Adrenal gland (tissue), 12 donors: ENCODE data around the gene VWF. TPM values are rescaled to one million over a fixed set of nuclear protein-coding genes. Genes with fewer than 3 reads are reported as not detected.
"Not testable (repeated sequence)": the region's sequence is repeated elsewhere in the genome, so short reads cannot be mapped to it uniquely, and the experiment has no call there.

ENCODE experiments used
- DNase-seq, 7 donors: peaks; one replicate each; pipeline ENCODE4 v3.0.0-alpha.2; 2019 to 2020
- H3K27ac ChIP-seq, 5 donors: fragments of 200-600 bp; sonication (generic) in 4 of 5; 1 replicate in 3 of 5; 2 replicates in 2 of 5; pipeline versions ENCODE4 v1.5.1 to v1.8.0; 2016 to 2020; ENCODE audit warnings: mild to moderate bottlenecking in 1 of 5
- H3K27me3 ChIP-seq: fragments of 200-600 bp; 2 replicates; pipeline ENCODE4 v1.8.0; 2021
- H3K36me3 ChIP-seq, 2 donors: fragments of 200-600 bp; replicated peaks in 1 of 2; 1 replicate in 1 of 2; 2 replicates in 1 of 2; pipeline versions ENCODE4 v1.5.1 to v1.8.0; 2018 to 2022
- H3K4me1 ChIP-seq, 2 donors: fragments of 200-600 bp; replicated peaks in 1 of 2; 1 replicate in 1 of 2; 2 replicates in 1 of 2; pipeline versions ENCODE4 v1.5.1 to v1.8.0; 2018 to 2021
- H3K4me3 ChIP-seq, 4 donors: fragments of 200-600 bp; sonication (generic) in 3 of 4; one replicate each; pipeline ENCODE4 v1.5.1; 2016 to 2018
- H3K9me3 ChIP-seq, 3 donors: fragments of 200-600 bp; sonication (generic) in 1 of 3; replicated peaks in 1 of 3; 1 replicate in 2 of 3; 2 replicates in 1 of 3; pipeline versions ENCODE4 v1.5.1 to v1.8.0; 2016 to 2021
- POLR2A ChIP-seq, 2 donors: fragments of 450-650 bp; IDR thresholded peaks; one replicate each; pipeline ENCODE4 v1.6.1; 2017; ENCODE audit warnings: antibody characterized with exemption in 2 of 2, mild to moderate bottlenecking in 2 of 2, moderate library complexity in 1 of 2
- WGBS, 4 donors: extraction: QIAGEN DNeasy Blood & Tissue Kit in 2 of 4; methylation state at CpG; one replicate each; pipeline versions ENCODE4 v1.1.5 to v1.1.7; 2013 to 2017; 5-methylcytosine and 5-hydroxymethylcytosine counted together
- intact Hi-C, 2 donors: fragments of 100-400 bp; cut with DNase I; formaldehyde crosslinking; loops; one replicate each; pipeline versions ENCODE4 v1.14.1 to v1.15.0; 2022 to 2023
- polyA plus RNA-seq, 3 donors: library from polyadenylated mRNA; stranded (reverse); fragments of 200-250 nt in 2 of 3; fragments of 350-450 nt in 1 of 3; fragmentation: Illumina TruSeq in 1 of 3; extraction: RNeasy Lipid Tissue Mini Kit (QIAGEN cat#74804) in 1 of 3; gene quantifications; one replicate each; pipeline ENCODE4 v1.2.3, GENCODE V29; 2013 to 2014
- total RNA-seq, 9 donors: library from RNA; depleted of rRNA in 4 of 9; stranded (reverse); fragments of >200 nt in 4 of 9; fragments of 120-200 nt in 1 of 9; fragmentation: NEBNext Ultra II Directional in 1 of 9; extraction: Animal tissue kit (Norgen Biotek cat#: 25700) in 1 of 9; gene quantifications; one replicate each; pipeline versions ENCODE4 v1.1.0 to v1.2.4, GENCODE V29; 2013 to 2023
- TF ChIP-seq, protein P1 (sequence below), 6 experiments: fragments of 450-650 bp in 4 of 6; fragments of 200-600 bp in 2 of 6; sonication (generic) in 1 of 6; IDR thresholded peaks; 1 replicate in 5 of 6; 2 replicates in 1 of 6; pipeline versions ENCODE4 v1.5.1 to v1.8.0; 2016 to 2021; ENCODE audit warnings: antibody characterized with exemption in 6 of 6, mild to moderate bottlenecking in 2 of 6, moderate library complexity in 1 of 6
- donor health status: healthy with polysubstance abuse.
- donor health status: Bipolar disorder and iron deficiency.
- donor health status: DM: yes; HTN: yes; CAD: no.
- donor health status: DM: no; HTN: no; CAD: no.
- donor health status: DM: no; HTN: no; CAD: no.
- donor health status: DM: yes; HTN: yes; CAD: no.

Gene VWF
- total and polyA plus RNA-seq, 12 donors, result 2.0 to 60.1 (median 36.2) TPM

DNA sequence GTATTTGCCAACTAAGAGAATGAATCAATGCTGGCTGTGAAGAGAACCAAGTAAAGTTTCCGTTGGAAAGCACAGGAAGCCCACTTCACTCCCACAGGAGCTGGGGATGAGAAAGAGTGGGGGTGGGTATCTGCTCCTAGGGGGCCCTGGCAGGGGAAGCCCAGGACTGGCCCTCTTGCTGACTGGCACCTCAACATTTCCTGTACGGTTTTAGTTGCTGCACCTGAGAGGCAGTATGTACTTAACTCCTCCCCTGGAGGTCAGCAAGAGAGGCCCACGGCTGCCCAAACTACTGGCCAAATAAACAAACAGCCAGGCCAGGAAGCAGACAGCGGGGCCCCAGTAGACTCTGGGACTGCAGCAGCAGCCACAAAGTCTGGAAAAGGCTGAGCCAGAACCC, 33.8 kb upstream of the VWF start:
- intact Hi-C loops, result no loop called here
- WGBS, 4 donors, result 57 to 76% (median 66%) methylated on average over 4 of the region's 4 CpGs
- Histone ChIP-seq H3K4me1 (no peaks in the 10 kb centered on the region), H3K27me3 (no peaks in the 10 kb centered on the region), H3K27ac (no peak overlapping the region), H3K4me3 (no peak overlapping the region), H3K9me3 (no peaks in the 10 kb centered on the region), H3K36me3 (no peaks in the 10 kb centered on the region)
- DNase-seq, result no peak
- no peak for TF ChIP-seq POLR2A (IDR thresholded peaks at IDR 0.05)
- TF ChIP-seq, protein P1, sequence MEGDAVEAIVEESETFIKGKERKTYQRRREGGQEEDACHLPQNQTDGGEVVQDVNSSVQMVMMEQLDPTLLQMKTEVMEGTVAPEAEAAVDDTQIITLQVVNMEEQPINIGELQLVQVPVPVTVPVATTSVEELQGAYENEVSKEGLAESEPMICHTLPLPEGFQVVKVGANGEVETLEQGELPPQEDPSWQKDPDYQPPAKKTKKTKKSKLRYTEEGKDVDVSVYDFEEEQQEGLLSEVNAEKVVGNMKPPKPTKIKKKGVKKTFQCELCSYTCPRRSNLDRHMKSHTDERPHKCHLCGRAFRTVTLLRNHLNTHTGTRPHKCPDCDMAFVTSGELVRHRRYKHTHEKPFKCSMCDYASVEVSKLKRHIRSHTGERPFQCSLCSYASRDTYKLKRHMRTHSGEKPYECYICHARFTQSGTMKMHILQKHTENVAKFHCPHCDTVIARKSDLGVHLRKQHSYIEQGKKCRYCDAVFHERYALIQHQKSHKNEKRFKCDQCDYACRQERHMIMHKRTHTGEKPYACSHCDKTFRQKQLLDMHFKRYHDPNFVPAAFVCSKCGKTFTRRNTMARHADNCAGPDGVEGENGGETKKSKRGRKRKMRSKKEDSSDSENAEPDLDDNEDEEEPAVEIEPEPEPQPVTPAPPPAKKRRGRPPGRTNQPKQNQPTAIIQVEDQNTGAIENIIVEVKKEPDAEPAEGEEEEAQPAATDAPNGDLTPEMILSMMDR (IDR thresholded peaks at IDR 0.05), result no peak

DNA sequence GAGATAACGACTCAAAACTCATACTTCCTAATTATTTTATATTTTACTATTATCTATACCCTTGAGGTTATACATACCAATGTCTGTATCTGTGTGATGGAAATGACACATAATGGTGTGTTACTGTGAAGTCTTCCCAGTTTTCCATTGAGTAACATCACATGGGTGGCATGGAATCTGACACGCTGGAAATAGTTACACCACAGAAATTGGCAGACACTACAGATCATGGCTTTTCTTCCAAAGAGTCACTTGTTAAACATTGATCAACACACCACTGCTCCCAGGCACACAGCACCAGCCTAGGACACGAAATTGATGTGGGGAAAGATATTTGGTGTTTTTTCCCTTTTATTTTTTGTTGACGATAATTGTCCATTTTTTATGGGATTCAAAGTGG, 33.0 kb upstream of the VWF start:
- DNase-seq, result no peak
- TF ChIP-seq, protein P1 (IDR thresholded peaks at IDR 0.05), result no peak
- no peak for TF ChIP-seq POLR2A (IDR thresholded peaks at IDR 0.05)
- WGBS, 4 donors, result 88 to 96% (median 94%) methylated on average over 4 of the region's 4 CpGs
- intact Hi-C loops, result no loop called here
- Histone ChIP-seq H3K9me3 (no peaks in the 10 kb centered on the region), H3K27ac (no peak overlapping the region), H3K36me3 (no peaks in the 10 kb centered on the region), H3K4me1 (no peaks in the 10 kb centered on the region), H3K4me3 (no peak overlapping the region), H3K27me3 (no peaks in the 10 kb centered on the region)

DNA sequence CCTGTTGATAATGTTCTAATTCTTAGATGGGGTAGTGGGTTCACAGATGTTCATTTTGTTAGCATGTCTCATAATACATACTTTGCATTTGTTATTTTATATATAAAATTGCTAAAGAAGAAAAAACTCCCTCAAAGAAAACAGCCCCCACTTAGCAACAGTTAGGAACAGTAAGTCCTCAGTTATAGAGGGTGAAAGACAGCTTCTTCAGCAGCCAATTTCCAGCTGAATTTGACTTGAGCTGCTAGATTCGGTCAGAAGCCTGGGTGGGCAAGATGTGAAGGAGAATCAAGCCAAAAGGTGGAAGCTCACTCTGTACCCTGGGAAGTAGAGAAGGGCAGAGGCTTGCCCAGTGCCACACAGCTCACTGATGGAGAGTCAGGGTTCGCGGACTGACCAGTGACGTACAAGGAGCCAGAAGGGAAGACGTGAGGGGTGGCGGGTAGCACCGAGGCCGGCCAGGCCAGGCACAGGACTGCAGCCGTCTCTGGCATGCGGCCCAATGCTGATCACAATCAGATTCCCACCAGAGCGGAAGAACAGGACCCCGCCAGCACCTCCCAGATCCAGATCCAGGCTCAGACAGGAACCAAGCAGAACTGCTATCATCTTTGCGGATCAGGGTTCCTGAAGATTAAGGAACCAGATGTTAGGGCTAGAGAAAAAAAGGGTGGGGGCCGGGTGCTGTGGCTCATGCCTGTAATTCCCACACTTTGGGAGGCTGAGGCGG, 30.4 kb upstream of the VWF start:
- intact Hi-C loops, result no loop called here
- TF ChIP-seq, protein P1 (IDR thresholded peaks at IDR 0.05), result no peak
- TF ChIP-seq POLR2A (IDR thresholded peaks at IDR 0.05), result no peak
- 61 to 77% (median 71%) methylated on average over 15 of the region's 15 CpGs for WGBS, 4 donors
- Histone ChIP-seq H3K27me3 (no peaks in the 10 kb centered on the region), H3K9me3 (no peaks in the 10 kb centered on the region), H3K27ac (peak overlapping the region in 3 of 5 donors; percentile 17 to 65 (median 22)), H3K4me3 (no peak overlapping the region), H3K4me1 (no peaks in the 10 kb centered on the region), H3K36me3 (no peaks in the 10 kb centered on the region)
- DNase-seq, result peak in 6 of 7 donors; percentile 56 to 84 (median 67)

DNA sequence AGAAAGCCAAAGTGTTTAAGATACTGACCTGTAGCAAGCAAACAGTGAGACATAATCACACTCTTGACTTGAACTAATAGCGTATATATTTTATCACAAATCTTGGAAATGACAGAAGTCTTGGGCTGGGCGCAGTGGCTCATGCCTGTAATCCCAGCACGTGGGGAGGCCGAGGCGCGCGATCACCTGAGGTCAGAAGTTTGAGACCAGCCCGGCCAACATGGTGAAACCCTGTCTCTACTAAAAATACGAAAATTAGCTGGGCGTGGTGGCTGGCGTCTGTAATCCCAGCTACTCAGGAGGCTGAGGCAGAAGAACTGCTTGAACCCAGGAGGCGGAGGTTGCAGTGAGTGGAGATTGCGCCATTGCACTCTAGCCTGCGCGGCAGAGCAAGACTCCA, 24.3 kb upstream of the VWF start:
- H3K9me3 ChIP-seq, H3K27ac ChIP-seq, H3K4me1 ChIP-seq, H3K4me3 ChIP-seq, H3K27me3 ChIP-seq, intact Hi-C loops, DNase-seq, H3K36me3 ChIP-seq: not testable (repeated sequence)
- 88 to 95% (median 91%) methylated on average over 15 of the region's 15 CpGs for WGBS, 4 donors

DNA sequence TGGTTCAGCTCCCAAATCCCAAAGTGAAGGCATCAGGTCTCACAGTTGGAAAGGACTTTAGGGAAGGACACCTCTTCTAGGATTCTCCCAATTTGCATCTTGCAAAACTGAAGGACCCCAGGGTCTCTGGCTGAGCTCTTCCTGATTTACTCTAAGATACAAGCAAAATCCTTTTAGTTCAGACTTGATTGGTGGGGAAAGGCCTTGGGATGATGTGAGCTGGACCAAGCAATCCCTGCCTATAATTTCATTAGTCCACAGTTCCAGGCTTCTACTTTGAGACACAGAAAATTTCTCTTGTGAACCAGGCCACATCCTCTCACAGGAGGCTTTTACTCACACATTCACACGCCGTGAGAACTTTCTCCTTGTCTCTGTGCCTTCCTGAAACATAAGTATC, 23.6 kb upstream of the VWF start:
- Histone ChIP-seq H3K4me3 (no peak overlapping the region), H3K4me1 (no peaks in the 10 kb centered on the region), H3K36me3 (no peaks in the 10 kb centered on the region), H3K9me3 (no peaks in the 10 kb centered on the region), H3K27ac (no peak overlapping the region), H3K27me3 (no peaks in the 10 kb centered on the region)
- no peak for DNase-seq
- intact Hi-C loops, result no loop called here
- no peak for TF ChIP-seq POLR2A (IDR thresholded peaks at IDR 0.05)
- TF ChIP-seq, protein P1 (IDR thresholded peaks at IDR 0.05), result no peak
- WGBS, 4 donors, result 73 to 83% (median 79%) methylated on average over 2 of the region's 2 CpGs
